ENCODE data around the gene PGPEP1.
"Not testable (repeated sequence)": the region's sequence is repeated elsewhere in the genome, so short reads cannot be mapped to it uniquely, and the experiment has no call there.

The PGPEP1 gene

DNA sequence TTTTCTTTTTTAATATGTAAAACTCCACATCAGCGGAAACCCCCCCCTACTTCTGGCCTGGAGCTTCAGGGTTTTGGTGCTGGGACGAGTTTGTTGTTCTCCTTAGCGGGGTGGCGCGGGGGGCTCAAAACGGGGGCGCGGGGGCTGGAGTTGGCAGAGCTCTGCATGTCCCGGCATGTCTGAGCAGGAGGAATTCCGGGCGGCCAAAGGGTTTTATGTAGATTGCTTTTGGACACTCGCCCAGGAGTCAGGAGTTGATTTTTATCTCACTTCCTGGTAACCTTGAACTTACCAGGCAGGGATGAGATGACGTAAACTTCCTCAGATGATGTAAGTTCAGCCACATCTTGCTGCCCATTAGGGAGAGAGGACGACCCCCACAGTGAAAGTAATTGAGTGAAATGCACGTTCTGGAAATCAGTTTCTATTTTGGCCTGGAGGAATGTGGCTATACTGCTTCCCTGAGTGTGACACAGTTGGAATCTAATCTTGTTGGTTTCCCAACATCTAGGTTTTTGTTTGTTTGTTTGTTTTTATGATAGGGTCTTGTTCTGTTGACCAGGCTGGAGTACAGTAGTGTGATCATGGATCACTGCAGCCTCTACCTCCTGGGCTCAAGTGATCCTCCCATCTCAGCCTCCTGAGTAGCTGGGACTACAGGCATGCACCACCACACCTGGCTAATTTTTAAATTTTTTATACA lies 24.6 kb downstream of the PGPEP1 start:
- no peak for DNase-seq

DNA sequence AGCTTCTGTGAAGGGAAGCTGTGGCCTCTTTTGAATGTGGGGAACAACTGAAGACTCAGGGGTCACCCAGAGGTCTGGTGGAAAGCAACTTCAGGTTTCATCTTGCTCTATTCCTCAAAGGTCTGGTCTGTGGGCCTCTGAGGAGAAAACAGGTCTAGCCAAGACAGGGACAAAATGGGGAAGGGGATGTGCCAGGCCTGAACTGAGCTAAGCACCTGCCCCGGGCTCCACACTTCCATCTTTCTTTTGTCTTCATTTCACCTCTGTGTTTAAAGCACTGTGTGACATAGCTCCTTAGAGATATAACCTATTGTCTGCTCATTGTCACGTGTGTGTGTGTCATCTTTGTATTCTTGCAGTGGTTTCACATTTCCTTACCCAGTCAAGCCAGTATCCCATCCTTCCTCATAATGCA lies 25.6 kb downstream of the PGPEP1 start:
- no peak for DNase-seq

DNA sequence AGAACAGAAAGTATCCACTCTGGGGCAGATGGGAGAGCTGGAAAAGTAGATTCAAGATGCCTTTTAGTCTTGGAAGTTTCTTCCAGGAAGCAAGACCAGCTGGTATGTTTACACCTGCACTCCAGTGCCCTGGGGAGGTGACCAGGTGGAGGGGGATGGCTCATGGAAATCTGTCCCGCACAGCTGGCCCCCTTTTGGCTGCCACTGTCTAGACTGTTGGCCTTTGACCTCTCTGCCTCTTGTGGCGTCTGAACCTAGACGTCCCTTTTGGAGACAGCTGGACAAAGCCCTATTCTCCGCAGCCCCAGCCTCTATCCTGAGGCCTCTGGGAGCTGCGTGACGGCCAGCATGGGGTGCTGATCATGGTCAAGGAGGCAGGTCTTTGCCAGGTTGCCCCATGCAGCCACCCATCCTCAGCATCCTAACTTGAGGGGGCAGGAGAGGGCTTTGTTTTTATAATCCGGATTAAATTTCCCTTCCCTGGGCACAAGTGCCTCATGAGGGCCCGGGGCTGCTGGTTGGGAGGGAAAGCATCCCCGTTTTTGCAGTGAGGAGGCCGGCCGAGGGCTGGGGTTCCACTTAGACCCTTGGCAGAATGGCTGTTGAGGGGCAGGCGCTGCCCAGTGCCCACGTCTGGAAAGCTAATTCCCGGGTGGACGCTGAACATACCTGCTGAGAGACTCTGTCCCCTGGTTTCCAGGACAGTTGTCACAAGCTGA lies 28.3 kb downstream of the PGPEP1 start:
- no peak for DNase-seq

DNA sequence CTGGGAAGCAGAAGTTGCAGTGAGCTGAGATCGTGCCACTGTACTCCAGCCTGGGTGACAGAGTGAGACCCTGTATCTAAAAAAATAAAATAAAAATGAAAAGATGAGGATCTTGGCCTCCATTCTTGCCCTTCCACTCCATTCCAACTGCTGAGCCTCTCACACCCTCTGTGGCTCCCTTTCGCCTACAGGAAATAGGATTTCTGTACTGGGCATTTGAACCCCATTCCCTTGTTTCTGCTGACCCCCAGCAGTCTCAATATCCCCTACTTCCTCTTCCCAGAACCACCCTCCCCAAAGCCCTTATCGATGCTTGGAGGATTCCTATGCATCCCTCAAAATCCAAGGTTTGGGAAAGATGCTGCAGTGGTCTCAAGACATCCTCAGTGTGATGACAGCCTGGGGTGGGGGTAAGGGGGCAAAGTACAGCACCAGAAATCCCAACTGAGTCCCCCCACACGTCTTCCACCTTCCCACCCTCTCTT lies 33.1 kb downstream of the PGPEP1 start:
- no peak for DNase-seq

DNA sequence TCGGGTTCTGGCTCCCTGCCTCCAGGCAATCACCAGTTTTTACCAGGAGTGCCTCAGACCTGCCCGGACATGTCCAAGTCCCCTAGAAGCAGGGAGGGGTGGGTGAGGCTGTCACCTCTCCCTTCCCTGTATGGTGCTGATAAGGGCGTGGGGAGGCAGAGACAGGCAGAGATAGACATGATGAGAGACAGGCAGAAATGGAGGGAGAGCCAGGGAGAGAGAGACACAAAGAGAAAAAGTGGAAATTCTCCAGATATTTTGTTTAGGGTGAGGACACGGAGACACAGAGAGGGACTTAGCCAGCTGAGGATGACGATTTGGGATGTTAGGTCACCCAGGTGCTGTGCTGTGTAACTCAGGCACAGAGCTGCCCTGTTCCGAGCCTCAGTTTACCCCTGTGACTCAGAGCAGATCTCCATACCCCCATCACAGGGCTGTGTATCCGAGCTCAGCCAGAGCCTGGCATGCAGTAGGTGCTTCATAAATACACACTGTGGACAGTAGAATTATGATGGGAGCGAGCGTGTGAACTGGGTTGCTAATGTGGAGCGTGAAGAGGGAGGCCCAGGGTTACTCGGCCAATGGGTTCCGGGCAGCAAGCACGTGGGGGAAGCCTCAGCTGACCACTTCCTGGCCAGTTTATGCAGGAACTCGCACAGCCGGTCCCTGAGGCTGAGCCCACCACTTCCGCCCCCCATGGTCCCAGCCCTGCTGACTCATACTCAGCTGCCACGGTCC lies 33.7 kb downstream of the PGPEP1 start:
- DNase-seq = no peak

DNA sequence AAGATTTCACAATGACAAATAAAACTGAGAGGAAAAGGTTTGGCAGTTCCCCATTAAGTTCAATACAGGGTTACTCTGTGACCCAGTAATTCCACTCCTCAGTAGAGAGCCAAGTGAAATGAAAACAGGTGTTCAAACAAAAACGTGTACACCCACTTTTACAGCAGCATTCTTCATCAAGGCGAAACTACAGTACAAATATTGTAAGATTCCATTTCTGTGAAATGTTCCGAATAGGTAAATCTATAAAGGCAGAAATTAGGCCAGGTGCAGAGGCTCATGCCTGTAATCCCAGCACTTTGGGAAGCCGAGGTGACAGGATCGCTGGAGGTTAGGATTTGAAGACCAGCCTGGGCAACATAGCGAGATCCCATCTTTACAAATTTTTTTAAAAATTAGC lies 36.6 kb downstream of the PGPEP1 start:
- DNase-seq = no peak

DNA sequence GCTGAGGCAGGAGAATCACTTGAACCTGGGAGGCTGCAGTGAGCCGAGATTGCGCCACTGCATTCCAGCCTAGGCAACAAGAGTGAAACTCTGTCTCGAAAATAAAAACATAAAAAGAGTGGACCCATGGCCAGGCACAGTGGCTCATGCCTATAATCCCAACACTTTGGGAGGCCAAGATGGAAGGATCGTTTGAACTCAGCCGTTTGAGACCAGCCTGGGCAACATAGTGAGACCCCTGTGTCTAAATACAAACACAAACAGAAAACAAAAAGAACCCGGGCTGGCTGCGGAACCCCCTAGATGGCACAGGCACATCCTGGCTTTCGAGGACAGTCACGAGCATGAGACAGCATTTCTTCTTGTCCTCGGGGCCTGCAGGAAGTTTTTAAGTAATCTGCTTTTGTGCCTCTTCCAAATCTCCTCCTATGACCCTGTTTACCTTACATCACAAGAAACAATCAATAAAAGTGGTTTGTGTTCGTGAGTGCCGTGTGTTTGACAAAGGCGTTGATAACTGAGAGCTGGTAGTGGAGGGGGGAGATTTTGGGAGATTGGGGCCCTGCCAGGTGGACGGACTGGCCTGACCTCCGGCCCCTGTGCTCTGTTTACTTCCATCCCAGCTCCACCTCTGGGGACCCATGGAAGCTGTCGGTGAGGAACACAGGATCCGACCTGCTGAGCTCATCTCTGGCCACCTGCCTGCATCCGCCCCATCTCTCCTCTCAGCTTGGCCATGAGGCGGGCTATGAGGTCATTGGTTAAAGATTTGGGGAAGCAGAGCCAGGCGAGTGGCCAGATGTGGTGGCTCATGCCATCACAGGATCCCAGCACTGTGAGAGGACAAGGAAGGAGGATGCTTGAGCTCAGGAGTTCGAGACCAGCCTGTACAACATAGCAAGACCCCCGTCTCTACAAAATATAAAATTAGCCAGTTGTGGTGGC lies 39.7 kb downstream of the PGPEP1 start:
- DNase-seq = no peak

DNA sequence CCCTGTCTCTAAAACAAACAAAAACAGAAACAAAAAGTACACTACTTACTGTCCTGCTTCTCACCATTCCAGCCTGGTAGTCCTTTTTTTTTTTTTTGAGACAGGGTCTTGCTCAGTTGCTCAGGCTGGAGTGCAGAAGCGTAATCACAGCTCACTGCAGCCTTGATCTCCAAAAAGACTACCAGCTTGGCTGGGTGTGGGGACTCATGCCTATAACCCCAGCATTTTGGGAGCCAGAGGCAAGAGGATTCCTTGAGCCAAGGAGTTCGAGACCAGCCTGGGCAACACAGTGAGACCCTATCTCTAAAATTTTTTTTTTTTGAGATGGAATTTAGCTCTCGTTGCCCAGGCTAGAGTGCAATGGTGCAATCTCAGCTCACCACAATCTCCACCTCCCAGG lies 40.4 kb downstream of the PGPEP1 start:
- no peak for DNase-seq

DNA sequence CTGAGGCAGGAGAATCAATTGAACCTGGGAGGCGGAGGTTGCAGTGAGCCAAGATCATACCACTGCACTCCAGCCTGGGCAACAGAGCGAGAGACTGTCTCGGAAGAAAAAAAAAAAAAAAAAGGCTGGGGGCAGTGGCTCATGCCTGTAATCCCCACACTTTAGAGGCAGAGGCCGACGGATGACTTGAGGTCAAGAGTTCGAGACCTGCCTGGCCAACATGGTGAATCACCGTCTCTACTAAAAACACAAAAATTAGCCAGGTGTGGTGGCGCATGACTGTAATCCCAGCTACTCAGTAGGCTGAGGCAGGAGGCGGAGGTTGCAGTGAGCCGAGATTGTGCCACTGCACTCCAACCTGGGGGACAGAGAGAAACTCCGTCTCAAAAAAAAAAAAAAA lies 43.2 kb downstream of the PGPEP1 start:
- DNase-seq = not testable (repeated sequence)

DNA sequence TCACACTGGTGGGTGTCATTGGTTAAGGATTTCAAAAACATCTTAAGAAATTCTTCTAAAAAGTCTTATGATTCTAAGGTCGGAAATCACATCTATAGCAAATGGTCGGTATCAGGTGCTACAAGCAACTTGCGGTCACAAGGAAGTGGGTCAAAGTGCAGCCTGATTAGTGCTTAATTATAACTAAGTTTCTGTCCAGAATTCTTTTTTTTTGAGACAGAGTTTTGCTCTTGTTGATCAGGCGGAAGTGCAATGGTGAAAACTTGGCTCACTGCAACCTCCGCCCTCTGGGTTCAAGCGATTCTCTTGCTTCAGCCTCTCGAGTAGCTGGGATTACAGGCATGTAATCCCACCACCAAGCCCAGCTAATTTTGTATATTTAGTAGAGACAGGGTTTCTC lies 44.4 kb downstream of the PGPEP1 start:
- no peak for DNase-seq

DNA sequence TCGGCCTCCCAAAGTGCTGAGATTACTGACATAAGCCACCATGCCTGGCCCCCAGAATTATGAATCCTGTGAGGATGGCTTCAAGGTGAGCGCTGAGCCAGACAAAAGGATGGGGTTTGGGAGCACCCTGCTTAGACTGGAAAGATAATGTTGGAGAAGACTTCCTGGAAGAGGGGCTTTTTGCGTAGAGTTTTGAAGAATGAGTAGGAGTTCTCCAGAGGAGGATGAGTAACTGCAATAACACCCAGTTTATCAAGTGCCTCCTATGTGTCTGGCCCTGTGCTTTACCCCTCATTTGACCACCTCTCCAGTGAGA lies 44.9 kb downstream of the PGPEP1 start:
- no peak for DNase-seq

DNA sequence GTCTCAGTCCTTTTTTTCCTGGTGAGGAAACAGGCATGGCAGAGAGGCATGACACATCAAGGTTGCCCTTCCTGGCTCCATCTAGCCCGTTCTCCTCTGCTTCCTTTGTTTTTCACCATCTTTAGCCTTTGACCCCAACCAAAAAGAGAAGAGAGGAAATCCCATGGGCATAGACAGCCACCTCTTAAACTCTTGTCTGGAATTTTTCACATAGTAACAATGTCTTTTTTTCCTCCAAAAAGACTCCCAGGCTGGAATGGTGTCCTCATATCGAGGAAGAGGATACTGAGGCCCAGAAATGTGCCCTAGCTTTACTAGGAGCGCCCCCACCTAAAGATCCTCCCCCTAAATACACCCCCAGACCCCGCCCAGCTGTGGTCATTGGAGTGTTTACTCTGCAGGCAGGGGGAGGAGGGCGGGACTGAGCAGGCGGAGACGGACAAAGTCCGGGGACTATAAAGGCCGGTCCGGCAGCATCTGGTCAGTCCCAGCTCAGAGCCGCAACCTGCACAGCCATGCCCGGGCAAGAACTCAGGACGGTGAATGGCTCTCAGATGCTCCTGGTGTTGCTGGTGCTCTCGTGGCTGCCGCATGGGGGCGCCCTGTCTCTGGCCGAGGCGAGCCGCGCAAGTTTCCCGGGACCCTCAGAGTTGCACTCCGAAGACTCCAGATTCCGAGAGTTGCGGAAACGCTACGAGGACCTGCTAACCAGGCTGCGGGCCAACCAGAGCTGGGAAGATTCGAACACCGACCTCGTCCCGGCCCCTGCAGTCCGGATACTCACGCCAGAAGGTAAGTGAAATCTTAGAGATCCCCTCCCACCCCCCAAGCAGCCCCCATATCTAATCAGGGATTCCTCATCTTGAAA lies 45.5 kb downstream of the PGPEP1 start, which contains the start of gene GDF15:
Gene GDF15, plus strand, starts transcription at position 484 of the 868 bp plus-strand sequence. Its CDS starts 32 bp downstream, at position 516.
- no peak for DNase-seq

DNA sequence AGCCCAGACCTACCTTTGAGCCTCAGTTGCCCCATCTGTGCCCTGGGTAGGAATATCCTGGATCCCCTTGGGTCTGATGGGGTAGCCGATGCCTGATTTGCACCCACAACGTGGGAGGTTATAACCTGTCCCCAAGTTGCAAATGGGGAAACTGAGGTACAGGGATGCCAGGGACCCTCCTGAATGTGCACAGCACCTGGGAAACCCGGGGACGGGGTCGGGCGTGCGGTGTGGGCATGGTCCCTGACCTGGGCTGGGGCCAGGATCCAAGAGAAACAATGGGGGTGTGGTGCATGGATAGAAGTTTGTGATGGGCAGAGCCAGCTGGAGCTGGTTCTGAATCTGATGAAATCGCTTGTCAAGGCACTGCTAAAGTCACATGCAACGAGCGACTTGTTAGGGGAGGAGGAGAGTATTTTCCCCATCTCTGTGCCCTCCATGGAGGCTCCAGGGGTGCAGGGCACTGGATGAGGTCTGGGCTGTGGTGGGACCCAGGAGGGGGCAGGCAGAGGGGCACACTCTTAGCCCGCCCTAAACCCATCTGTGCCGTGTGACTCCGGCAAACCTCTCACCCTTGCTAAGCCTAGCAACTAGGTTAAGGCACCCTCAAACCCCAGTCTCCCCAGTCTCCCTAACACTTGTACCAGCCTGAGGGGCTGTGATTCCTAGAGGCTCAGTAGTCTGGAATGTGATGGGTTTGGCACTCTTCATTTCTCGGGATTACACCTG lies 46.3 kb downstream of the PGPEP1 start:
- no peak for DNase-seq

DNA sequence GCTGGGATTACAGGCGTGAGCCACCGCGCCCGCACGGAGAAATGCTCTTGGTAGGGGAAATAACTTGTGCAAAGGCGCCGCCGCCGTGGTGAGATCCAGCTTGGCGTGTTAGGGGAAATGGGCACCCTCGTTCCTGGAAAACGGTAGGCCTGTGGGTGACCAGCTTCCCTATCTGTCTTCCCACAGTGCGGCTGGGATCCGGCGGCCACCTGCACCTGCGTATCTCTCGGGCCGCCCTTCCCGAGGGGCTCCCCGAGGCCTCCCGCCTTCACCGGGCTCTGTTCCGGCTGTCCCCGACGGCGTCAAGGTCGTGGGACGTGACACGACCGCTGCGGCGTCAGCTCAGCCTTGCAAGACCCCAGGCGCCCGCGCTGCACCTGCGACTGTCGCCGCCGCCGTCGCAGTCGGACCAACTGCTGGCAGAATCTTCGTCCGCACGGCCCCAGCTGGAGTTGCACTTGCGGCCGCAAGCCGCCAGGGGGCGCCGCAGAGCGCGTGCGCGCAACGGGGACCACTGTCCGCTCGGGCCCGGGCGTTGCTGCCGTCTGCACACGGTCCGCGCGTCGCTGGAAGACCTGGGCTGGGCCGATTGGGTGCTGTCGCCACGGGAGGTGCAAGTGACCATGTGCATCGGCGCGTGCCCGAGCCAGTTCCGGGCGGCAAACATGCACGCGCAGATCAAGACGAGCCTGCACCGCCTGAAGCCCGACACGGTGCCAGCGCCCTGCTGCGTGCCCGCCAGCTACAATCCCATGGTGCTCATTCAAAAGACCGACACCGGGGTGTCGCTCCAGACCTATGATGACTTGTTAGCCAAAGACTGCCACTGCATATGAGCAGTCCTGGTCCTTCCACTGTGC lies 47.9 kb downstream of the PGPEP1 start:
- DNase-seq = peak; percentile 69

DNA sequence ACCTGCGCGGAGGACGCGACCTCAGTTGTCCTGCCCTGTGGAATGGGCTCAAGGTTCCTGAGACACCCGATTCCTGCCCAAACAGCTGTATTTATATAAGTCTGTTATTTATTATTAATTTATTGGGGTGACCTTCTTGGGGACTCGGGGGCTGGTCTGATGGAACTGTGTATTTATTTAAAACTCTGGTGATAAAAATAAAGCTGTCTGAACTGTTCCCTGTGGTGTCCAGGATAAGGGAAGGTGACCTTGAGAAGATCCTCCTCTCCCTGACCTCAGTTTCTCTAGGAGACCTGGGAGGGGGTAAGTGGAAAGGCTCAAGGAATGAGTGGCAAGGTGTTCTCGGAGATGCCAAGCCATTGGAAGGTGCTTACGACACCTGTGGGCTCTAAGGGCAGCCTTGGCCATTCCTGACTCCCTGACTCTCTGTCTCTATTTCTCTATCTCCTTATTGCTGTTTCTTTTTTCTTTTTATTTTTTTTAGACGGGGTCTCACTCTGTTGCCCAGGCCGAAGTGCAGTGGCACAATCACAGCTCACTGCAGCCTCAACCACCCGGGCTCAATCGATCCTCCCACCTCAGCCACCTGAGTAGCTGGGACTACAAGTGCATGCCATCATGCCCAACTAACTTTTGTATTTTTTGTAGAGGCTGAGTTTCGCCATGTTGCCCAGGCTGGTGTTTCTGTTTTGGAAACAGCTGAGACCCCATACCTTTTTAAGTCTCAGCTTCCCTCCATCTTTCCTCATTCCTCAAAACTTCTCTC lies 48.7 kb downstream of the PGPEP1 start:
- no peak for DNase-seq

DNA sequence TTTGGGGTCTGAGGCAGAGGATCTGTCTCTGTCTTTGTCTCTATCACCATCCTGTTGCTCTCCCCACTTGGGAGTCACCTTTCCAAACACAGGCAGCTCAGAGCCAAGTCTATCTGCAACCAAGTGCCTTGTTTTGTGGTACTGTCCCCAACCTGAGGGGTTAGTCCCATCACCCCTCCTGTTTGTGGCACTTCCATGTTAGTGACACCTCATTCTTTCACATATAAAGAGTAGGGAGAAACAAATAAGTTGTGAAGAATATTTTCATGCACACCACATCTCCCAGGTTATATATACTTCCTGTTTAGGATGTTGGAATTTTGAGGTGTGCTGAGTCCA lies 49.3 kb downstream of the PGPEP1 start:
- no peak for DNase-seq

DNA sequence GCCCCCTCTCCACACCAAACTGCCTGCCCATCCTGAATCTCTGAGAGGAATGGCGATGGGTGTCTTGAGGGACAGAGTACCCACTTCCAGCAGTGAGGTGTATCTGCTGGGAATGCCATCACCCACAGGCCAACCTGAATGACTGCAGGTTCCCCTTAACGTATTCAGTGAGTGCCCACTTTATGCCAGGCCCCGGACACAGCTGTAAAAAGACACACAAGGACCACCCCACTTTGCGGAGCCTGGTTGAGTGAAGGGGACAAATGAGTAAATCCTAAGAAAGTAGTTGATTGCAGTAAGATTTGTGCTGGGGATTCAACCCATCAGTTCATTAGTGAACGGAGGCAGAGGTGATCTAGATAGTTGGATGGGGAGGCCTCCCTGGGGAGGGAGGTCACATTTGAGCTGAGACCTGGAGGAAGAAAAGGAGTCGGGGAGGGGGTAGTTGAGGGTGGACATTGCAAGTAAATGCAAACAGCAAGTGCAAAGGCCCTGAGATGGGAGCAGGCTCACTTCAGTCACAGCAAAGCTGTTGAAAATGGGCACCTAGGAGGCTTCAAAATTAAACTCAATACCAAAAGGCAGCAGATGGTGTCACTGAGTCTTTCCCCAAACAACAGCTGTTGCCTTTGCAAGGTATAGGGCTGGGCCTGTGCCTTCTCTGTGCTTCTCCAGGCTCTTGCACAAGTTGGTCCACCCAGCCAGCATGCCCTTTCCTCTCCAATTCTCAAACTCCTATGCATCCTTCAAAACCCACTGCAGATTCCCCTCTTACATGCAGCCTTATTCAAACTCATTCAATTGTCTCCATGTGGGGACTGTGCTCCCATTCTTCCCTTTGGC lies 49.9 kb downstream of the PGPEP1 start:
- DNase-seq = no peak

DNA sequence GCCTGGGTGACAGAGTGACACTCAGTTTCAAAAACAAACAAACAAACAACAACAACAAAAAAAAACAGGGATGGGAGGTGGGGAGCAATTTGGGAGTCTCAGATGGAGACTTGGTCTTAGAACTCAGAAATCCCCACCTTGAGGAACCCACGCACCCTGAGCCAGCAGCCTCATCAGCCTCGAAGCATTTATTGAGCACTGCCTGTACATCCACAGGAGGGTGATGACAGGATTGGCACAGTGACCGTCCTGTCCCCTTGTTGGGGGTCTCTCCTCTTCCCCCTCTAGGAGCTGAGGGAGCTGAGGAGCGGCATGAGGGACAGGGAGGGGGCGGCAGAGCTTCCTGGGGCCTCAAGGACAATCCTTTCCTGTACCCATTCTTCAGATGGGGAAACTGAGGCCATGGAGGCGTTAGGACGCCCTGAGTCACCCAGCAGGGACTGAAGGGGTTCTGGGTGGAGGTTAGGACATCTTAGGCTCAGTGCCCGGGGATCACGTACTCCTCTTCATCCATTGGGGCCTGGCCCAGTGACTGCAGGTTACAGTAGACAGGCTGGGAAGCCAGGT lies 51.2 kb downstream of the PGPEP1 start:
- DNase-seq = no peak

Measured in effector CD8-positive, alpha-beta T cell (primary cell).